NCI-H1436 (cell line): ENCODE results near the gene NECTIN1.
A peak's percentile ranks its signal among the peaks of the same experiment; 100 is the strongest.

Experiments used
- DNase-seq: peaks from one replicate; lab custom pipeline; 2025; lab: John Stamatoyannopoulos, UW

The NECTIN1 gene

GRCh38 chr11:119729951-119730613 is 1.1 kb upstream of the NECTIN1 start:
- DNase-seq: no peak

DNA sequence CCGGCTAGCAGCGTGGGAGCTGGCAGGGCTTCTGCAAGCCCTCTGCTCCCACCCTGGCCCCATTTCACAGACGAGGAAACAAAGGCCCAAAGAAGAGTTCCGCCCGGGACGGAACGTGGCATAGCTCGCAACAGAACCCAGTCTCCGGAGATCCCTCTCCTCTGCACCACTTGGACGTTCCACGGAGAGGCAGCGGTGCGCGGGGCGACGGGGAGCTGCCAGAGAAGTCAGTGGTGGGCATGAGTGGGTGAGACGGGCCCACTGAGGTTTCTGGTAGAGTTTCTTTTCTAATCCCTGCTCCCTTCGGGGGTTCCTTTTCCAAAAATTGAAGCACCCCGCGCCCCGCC is 554 bp upstream of the NECTIN1 start:
- DNase-seq: no peak

DNA sequence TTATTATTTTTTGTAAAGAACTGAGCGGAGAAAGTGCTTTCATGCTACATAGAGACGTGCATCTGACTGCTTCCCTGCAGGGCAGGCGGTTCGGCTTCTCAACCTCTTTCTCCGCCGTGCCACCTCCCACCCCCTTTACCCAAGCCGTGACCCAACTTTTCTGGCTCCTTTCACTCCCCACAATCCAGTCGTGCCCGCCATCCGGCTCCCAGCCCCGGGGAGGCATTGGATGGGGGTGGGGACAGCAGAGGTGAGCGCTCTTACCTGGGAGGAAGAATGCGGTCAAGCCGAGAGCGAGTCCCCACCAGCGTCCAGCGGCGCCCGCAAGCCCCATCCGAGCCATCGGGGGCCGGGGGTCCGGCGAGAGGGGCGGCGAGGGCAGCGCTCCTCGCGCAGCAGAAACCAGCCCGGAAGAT is 781 bp downstream of the NECTIN1 start:
- no peak for DNase-seq

- DNase-seq: no peak
Measured at GRCh38 chr11:119727523-119728151, 1.4 kb downstream of the NECTIN1 start.

DNA sequence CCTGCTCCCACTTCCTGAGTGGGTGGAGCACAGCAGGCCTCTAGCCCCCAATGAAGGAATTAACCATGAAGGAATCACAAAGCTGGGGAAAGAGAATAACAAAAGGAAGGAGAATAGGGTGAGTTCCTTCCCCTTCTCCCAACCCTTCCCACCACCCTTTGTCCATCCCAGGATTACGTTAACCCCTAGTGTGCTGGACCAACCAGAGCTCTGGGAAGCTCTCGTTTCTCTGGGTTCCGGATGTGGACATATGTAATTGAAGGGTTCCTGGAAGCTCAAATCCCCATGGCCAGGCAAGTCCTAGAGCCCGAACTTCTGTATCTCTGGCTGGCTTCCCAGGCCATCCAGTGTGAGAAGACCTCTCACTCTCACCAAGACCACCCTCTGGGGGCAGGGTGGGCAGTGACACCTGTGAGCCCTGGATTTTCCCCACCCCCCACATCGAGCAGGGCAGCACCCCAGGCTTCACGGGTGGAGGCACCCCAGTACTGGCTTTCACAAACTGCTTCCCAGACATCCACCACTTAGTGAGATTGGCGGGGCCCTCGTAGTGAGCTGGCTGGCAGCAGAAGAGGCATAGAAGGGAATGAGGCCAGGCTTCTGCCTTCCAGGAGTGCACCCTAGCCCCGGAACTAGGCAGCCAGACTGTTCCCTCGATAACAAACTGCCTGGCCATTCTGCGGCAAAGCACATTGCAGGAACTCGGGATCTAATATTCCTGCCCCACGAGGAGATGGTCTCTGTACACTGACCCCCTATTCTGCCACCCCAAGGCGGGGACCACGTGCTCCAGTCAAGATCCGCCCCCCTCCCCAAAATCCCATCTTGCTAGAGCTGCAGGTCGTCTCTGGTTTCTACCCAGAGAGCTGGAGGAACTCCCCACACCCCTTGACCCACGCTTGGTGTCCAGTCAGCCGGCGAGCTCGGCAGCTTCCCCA is 2.1 kb downstream of the NECTIN1 start:
- DNase-seq: no peak

DNA sequence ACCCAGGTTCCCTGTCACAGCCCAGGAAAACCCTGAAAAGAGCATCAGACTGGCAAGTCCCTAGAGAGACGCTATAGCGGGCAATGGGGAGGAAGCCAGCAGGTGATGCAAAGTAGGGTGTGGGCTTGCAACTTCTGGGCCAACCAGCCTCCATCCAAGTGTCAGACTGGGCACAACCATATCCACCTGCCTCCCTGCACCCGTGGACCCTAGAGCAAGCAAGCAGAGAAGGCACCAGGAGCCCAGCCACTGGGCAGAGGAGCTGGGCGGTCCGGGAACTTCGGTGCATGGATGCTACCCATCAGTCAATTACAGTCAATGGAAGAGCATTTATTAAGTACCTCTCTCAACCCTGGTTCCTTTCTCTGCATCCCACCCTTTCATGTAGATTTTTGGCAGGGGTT is 2.8 kb downstream of the NECTIN1 start:
- no peak for DNase-seq

GRCh38 chr11:119724956-119725355 is 4.0 kb downstream of the NECTIN1 start:
- DNase-seq: no peak

- no peak for DNase-seq
Measured at GRCh38 chr11:119723952-119724325, 5.1 kb downstream of the NECTIN1 start.

DNA sequence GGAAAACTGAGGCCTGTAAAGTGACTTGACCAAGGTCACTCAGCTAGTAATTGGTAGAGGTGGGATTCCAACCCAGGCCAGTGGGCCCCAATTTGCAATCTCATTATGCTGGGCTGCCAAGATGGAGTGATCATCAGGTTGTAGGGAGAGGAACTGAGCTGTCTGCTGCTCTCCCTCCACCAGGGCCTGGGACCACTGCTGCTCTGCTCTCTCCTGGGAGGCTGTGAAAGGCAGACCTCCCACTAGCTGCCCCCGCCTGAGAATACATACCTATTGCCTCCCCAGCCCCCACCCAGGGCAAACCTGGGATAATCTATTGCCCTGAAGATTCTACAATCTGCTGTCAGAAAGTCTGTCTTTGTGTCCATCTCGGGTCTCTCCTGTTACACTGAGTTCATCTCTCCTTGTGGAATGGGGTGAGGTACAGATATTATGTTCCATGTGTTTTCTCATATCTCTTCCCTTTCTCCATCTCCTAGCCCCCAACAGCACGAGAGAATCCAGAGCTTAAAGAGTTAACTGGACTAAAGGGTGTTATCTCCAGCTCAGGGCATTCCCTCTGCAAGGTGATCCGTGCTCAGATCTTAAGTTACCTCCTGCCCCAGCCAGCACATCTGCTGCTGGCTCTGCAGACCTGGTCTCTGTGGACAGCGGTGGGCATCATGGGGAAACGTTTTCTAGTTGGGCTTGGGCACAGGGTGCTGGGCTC is 5.6 kb downstream of the NECTIN1 start:
- no peak for DNase-seq

GRCh38 chr11:119722281-119722794 is 6.7 kb downstream of the NECTIN1 start:
- peak; percentile 83 for DNase-seq

DNA sequence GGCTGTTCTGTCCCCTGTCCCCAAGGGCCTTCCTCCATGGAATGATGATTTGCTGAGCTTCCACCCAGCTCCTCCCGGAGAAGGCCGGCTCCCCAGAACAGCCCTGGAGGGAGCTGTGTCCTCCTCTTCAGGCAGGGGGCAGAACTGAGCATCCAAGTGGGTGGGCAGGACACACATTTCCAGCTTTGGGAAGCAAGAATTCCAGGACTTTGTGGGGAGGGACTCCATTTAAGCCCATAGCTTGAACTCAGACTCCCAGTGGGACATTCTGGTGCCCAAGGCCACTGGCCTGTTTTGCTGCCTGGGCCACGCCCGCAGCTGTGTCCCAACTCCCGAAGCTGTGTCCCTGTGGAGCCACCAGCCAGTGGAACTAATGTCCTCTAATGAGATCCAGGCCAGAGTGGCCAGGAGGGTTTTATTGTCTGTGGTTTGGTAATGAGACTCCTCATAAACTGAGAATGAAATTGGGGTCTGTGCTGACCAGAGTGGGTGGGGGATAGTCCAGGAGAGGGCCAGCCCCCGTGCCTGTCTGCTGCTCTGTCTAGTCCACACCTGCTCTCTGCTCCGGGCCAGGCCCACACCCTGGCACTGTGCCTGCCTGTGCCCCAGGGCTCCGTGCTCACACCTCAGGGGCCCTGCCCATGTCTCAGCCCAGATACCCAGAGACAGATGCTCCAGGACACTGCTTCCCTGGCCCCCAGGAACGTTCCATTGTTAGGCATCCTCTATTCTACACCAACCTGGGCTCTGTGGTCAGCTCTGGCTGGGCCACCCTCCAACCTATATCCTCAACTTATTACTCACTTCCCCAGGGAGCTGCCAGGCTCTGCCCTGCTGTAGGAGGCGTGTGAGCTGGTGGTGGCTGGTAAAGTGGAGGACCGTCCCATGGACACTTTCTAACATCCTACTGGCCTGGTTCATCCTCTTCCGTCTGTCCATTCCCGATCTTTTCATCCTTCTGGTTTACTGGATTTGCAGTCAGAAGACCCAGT is 7.6 kb downstream of the NECTIN1 start:
- no peak for DNase-seq

GRCh38 chr11:119720311-119720913 is 8.6 kb downstream of the NECTIN1 start:
- no peak for DNase-seq

- no peak for DNase-seq
Measured at GRCh38 chr11:119717839-119718534, 11.0 kb downstream of the NECTIN1 start.

DNA sequence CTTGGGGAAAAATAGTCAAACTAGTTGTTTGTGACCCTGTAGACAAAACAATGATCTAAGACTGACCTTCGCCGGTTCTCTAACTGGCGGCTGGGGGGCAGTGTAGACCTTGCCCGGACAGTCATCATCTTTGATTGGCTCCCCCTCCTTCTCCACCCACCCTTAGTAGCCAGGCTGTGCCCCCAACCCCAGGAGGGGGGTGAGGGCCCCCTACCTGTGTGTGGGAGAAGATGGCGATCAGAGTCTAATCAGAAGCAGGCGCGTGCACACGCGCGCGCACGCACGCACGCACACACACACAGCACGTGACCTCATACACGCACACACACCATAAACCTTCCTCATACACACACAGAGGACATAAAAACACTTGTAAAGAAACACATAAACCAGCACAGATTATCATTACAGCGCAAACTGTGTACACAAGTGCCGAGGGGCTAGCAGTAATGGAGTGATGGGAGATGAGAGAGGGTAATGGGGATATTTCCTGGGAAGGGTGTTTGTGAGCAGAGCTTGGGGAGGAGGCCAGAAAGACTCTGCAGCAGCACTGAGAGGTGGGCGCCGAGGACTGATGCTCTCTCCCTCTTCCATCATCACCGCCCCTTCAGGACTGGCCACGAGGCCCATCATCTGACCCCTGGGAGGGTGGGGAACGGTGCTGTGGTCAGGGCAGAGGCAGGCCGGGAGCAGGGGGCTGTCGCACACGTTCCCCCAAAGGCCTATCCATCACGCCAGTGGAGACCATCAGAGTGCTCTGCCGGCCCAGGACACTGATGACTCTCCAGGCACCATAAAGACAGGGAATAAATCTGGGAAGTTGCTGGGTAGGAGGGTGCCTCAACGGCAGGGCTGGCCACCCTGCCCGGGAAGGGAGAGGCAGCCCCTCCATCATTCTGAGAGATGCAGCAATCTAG is 12.2 kb downstream of the NECTIN1 start:
- no peak for DNase-seq

- DNase-seq: no peak
Measured at GRCh38 chr11:119714590-119714989, 14.4 kb downstream of the NECTIN1 start.

GRCh38 chr11:119714189-119714588 is 14.8 kb downstream of the NECTIN1 start:
- DNase-seq: no peak

DNA sequence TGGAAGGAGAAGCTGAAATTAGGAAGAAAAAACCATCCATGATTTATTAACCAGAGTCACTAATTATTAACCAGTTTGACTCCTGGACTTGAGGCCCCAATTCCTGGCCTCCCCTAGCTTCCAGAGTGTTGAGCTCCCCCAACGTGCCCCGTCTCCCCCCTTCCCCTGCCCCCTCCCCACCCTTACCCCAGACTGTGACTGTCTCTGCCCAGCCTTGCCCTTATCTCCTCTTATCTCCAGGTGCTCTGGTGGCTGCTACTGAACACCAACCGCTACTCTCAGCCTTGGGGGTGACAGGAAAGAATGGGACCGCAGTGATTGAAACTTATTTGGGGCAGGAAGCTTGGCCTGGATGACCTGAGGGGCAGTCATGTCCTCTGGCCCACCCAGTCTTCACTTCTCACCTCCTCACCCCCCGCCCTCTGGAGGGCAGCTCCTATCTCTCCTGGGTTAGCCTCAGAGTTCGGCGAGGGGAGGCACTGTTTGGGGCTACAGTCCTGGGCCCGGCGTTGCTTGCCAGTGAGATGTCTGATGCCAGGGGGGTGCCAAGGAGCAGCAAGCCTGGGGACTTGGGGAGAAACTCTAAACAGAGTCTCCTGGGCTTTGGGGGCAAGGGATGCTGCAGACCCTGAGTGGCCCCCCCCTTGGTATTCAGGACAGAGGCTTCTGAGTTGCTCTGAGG is 15.5 kb downstream of the NECTIN1 start:
- no peak for DNase-seq
